ENCODE results near the gene RPRD1A. TPM values are rescaled to one million over a fixed set of nuclear protein-coding genes. Genes with fewer than 3 reads are reported as not detected.

RPRD1A gene
- total RNA-seq, 2 donors from 2014 or later, result 72.7 to 81.5 TPM

GRCh38 chr18:35979112-35979511 lies 88.2 kb downstream of the RPRD1A start:
- no peak for DNase-seq (ENCODE audit: low spot score)
- H3K27me3 ChIP-seq (replicated peaks; ENCODE audit: insufficient read depth), result no peaks in the 10 kb centered on the region
- H3K36me3 ChIP-seq, result peaks cover 0 to 5% of the 10 kb centered on the region in 2 donors
- no peak overlapping the region for H3K27ac ChIP-seq
- intact Hi-C loops (cut with DNase I), result no loop called here
- TF ChIP-seq, protein P1, sequence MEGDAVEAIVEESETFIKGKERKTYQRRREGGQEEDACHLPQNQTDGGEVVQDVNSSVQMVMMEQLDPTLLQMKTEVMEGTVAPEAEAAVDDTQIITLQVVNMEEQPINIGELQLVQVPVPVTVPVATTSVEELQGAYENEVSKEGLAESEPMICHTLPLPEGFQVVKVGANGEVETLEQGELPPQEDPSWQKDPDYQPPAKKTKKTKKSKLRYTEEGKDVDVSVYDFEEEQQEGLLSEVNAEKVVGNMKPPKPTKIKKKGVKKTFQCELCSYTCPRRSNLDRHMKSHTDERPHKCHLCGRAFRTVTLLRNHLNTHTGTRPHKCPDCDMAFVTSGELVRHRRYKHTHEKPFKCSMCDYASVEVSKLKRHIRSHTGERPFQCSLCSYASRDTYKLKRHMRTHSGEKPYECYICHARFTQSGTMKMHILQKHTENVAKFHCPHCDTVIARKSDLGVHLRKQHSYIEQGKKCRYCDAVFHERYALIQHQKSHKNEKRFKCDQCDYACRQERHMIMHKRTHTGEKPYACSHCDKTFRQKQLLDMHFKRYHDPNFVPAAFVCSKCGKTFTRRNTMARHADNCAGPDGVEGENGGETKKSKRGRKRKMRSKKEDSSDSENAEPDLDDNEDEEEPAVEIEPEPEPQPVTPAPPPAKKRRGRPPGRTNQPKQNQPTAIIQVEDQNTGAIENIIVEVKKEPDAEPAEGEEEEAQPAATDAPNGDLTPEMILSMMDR (IDR thresholded peaks at IDR 0.05), result no peak
- TF ChIP-seq POLR2AphosphoS5 (IDR thresholded peaks at IDR 0.05), result no peak
- TF ChIP-seq POLR2A (IDR thresholded peaks at IDR 0.05), result no peak
- H3K4me3 ChIP-seq, result no peak overlapping the region
- H3K4me1 ChIP-seq (replicated peaks), result no peaks in the 10 kb centered on the region
- H3K9me3 ChIP-seq, result no peaks in the 10 kb centered on the region

DNA sequence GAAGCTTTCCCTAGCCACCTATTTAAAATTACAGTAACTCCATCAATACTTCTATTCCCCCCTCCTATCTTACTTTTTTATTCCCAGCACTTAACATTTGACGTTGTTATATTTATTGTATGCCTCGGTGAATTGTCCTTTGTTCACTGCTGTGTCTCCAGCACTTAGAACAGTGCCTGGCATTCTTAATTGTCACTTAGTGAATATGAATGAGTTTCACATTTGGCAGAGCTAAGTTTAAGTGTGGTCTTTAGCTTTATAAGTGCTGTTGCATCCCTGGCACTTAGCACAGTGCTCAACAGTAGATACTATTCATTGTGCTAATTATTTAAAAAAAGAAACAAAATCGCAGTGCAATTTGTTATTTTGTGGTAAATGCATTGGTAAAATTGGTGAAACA lies 93.2 kb downstream of the RPRD1A start:
- no peaks in the 10 kb centered on the region for H3K27me3 ChIP-seq (replicated peaks; ENCODE audit: insufficient read depth)
- H3K9me3 ChIP-seq, result no peaks in the 10 kb centered on the region
- peaks cover 3% of the 10 kb centered on the region for H3K4me1 ChIP-seq (replicated peaks)
- 82% methylated on average over 3 of the region's 3 CpGs for WGBS
- no peak overlapping the region for H3K27ac ChIP-seq
- H3K36me3 ChIP-seq, result no peaks in the 10 kb centered on the region
- no peak overlapping the region for H3K4me3 ChIP-seq
- intact Hi-C loops (cut with DNase I), result no loop called here
- TF ChIP-seq, protein P1 (IDR thresholded peaks at IDR 0.05), result no peak
- no peak for TF ChIP-seq POLR2A (IDR thresholded peaks at IDR 0.05)
- TF ChIP-seq POLR2AphosphoS5 (IDR thresholded peaks at IDR 0.05), result no peak
- no peak for DNase-seq (ENCODE audit: low spot score)

GRCh38 chr18:35973650-35974049 lies 93.7 kb downstream of the RPRD1A start:
- Histone ChIP-seq H3K27ac (no peak overlapping the region), H3K36me3 (no peaks in the 10 kb centered on the region), H3K27me3 (replicated peaks; ENCODE audit: insufficient read depth) (no peaks in the 10 kb centered on the region), H3K4me3 (no peak overlapping the region), H3K4me1 (replicated peaks) (peaks cover 3% of the 10 kb centered on the region), H3K9me3 (no peaks in the 10 kb centered on the region)
- 92% methylated on average over 12 of the region's 12 CpGs for WGBS
- intact Hi-C loops (cut with DNase I), result no loop called here
- TF ChIP-seq POLR2AphosphoS5 (IDR thresholded peaks at IDR 0.05), result no peak
- TF ChIP-seq, protein P1 (IDR thresholded peaks at IDR 0.05), result no peak
- TF ChIP-seq POLR2A (IDR thresholded peaks at IDR 0.05), result no peak
- no peak for DNase-seq (ENCODE audit: low spot score)

DNA sequence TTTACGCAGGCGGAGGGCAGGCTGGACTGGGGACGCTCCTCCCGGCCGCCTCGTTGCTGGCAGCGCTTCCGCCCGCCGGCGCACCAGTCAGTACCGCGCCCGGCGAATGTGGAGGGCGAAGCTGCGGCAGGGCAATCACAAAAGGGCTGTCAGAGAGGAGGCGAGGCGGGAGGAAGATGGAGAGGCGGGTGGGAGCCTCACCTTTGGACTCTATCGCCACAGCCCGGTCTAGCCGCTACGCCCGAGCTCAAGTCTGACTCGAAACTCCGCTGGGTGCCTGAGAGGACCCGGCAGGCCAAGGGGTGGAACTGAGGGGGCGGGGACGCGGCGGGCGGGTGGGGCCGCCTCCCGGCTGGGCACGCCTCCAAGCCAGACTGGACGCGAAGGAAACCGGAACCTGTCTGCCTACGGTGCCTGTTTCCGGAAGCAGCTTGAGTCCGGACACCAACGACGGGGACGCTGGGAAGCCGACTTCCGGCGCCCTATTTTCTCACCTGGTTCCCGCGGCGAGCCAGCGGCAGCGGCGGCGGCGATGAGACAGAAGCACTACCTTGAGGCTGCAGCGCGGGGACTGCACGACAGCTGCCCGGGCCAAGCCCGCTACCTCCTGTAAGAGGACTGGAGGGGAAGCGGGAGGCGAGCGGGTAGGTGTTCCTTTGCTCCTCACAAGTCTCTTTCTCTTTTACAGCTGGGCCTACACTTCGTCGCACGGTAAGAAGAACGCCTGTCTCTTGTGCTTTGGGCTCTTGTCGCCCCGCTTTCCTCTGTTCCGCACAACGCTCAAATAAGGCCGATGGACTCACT lies 95.0 kb downstream of the RPRD1A start, which contains the start of gene RMP24:
TSS of gene RMP24 (plus strand) at position 483 of the 804 bp plus-strand sequence.
- peak; percentile 93 for DNase-seq (ENCODE audit: low spot score)
- Histone ChIP-seq H3K27me3 (replicated peaks; ENCODE audit: insufficient read depth) (no peaks in the 10 kb centered on the region), H3K9me3 (no peaks in the 10 kb centered on the region), H3K4me3 (peak within 1 kb of the TSS; percentile 52 to 81), H3K4me1 (replicated peaks) (peaks cover 10% of the 10 kb centered on the region), H3K27ac (peak within 1 kb of the TSS; percentile 84 to 89), H3K36me3 (no peaks in the 10 kb centered on the region)
- intact Hi-C loops (cut with DNase I), result no loop called here
- under 1% methylated on average over 64 of the region's 73 CpGs for WGBS
- TF ChIP-seq, protein P1 (IDR thresholded peaks at IDR 0.05), result peak in 1 of 4 experiments; percentile 9
- peak; percentile 90 for TF ChIP-seq POLR2AphosphoS5 (IDR thresholded peaks at IDR 0.05)
- TF ChIP-seq POLR2A (IDR thresholded peaks at IDR 0.05), result peak; percentile 74
